H1 (cell line): Measurements from ENCODE around the gene CLEC2B. TPM values are rescaled to one million over a fixed set of nuclear protein-coding genes. Genes with fewer than 3 reads are reported as not detected.

Experiments used
- CTCF ChIA-PET: fragments of 300-600 bp; sonication (Branson Sonifier 250); formaldehyde crosslinking; loops from one replicate; lab custom pipeline; 2021; ENCODE audit not compliant: partially characterized antibody; lab: Charles Lee
- POLR2A ChIA-PET: fragments of 300-600 bp; sonication (Branson Sonifier 250); formaldehyde crosslinking; loops from one replicate; lab custom pipeline; 2021; ENCODE audit warnings: inconsistent platforms; ENCODE audit not compliant: partially characterized antibody; lab: Charles Lee
- DNase-seq, 2 experiments: peaks; one replicate each; pipeline versions ENCODE4 v3.0.0 to v3.0.0-alpha.2; 2010 to 2022; ENCODE audit warnings: low spot score in 2 of 2, low read depth in 1 of 2, mixed read lengths in 1 of 2
- FAIRE-seq: peaks from 2 replicates; lab custom pipeline; 2011; peaks lifted over from hg19 to GRCh38; lab: Jason Lieb, UNC
- H2AFZ ChIP-seq: 2 replicates; pipeline ENCODE4 v1.8.1; 2012; ENCODE audit warnings: low read length, inconsistent platforms
- H2AK5ac ChIP-seq: 2 replicates; pipeline ENCODE4 v1.6.1; 2013; ENCODE audit warnings: low read depth, low read length
- H2BK120ac ChIP-seq: replicated peaks from 2 replicates; pipeline ENCODE3; 2013; ENCODE audit warnings: low read depth, low read length, inconsistent platforms
- H2BK12ac ChIP-seq: 2 replicates; pipeline ENCODE4 v1.6.1; 2013; ENCODE audit warnings: low read depth, low read length
- H2BK15ac ChIP-seq: 2 replicates; pipeline ENCODE4 v1.6.1; 2013; ENCODE audit warnings: low read length
- H2BK20ac ChIP-seq: 2 replicates; pipeline ENCODE4 v1.6.1; 2013; ENCODE audit warnings: low read length
- H2BK5ac ChIP-seq: 2 replicates; pipeline ENCODE4 v1.6.1; 2013; ENCODE audit warnings: low read depth, low read length
- H3K14ac ChIP-seq: 2 replicates; pipeline ENCODE4 v1.6.1; 2013; ENCODE audit warnings: inconsistent platforms; ENCODE audit not compliant: insufficient read length
- H3K18ac ChIP-seq: 2 replicates; pipeline ENCODE4 v1.6.1; 2013; ENCODE audit warnings: low read length; ENCODE audit errors: extremely low read depth
- H3K23ac ChIP-seq: 2 replicates; pipeline ENCODE4 v1.6.1; 2013; ENCODE audit warnings: inconsistent platforms; ENCODE audit not compliant: insufficient read length
- H3K23me2 ChIP-seq: 2 replicates; pipeline ENCODE4 v1.6.1; 2013; ENCODE audit warnings: low read depth, low read length
- H3K27ac ChIP-seq: 2 replicates; pipeline ENCODE4 v1.6.1; 2011; ENCODE audit warnings: low read depth, low read length, inconsistent platforms
- H3K27me3 ChIP-seq, 4 experiments: replicated peaks in 1 of 4; 1 replicate in 1 of 4; 2 replicates in 3 of 4; pipeline versions ENCODE4 v1.6.1 to v1.8.1; 2011 to 2013; ENCODE audit warnings: low read length in 3 of 4, mild to moderate bottlenecking in 3 of 4, inconsistent platforms in 2 of 4, mixed read lengths in 2 of 4, moderate library complexity in 1 of 4; ENCODE audit not compliant: control insufficient read depth in 3 of 4, insufficient read depth in 3 of 4; ENCODE audit errors: extremely low read depth in 1 of 4
- H3K36me3 ChIP-seq, 4 experiments: 2 replicates each; pipeline versions ENCODE4 v1.6.1 to v1.8.1; 2011 to 2013; ENCODE audit warnings: mild to moderate bottlenecking in 4 of 4, low read length in 3 of 4, moderate library complexity in 2 of 4, control low read depth in 1 of 4, inconsistent platforms in 1 of 4; ENCODE audit not compliant: insufficient read depth in 4 of 4, control insufficient read depth in 2 of 4
- H3K4ac ChIP-seq: replicated peaks from 2 replicates; pipeline ENCODE3; 2013; ENCODE audit warnings: low read length, low read depth, mixed read lengths, inconsistent platforms; ENCODE audit not compliant: insufficient read length
- H3K4me1 ChIP-seq, 4 experiments: replicated peaks in 1 of 4; 1 replicate in 1 of 4; 2 replicates in 3 of 4; pipeline versions ENCODE4 v1.6.1 to v1.8.1; 2011 to 2013; ENCODE audit warnings: low read length in 3 of 4, inconsistent platforms in 2 of 4, mixed read lengths in 1 of 4; ENCODE audit not compliant: insufficient read depth in 4 of 4, control insufficient read depth in 3 of 4
- H3K4me2 ChIP-seq, 2 experiments: 2 replicates each; pipeline versions ENCODE4 v1.6.1 to v1.8.1; 2011 to 2013; ENCODE audit warnings: low read depth in 2 of 2, low read length in 2 of 2, control low read depth in 1 of 2, inconsistent platforms in 1 of 2, mild to moderate bottlenecking in 1 of 2; ENCODE audit not compliant: insufficient read depth in 1 of 2
- H3K4me3 ChIP-seq, 4 experiments: fragments of 200-600, 300-600 bp in 1 of 4; sonication (generic), shearing (Covaris generic), sonication (Bioruptor Twin) in 1 of 4; 2 replicates each; pipeline versions ENCODE4 v1.5.1 to v1.8.1; 2011 to 2016; ENCODE audit warnings: low read length in 4 of 4, low read depth in 3 of 4, control low read depth in 2 of 4, inconsistent platforms in 2 of 4, mild to moderate bottlenecking in 2 of 4, mixed read lengths in 1 of 4, moderate library complexity in 1 of 4; ENCODE audit not compliant: insufficient read depth in 2 of 4; ENCODE audit errors: extremely low read depth in 1 of 4
- H3K56ac ChIP-seq: replicated peaks from 2 replicates; pipeline ENCODE3; 2013; ENCODE audit warnings: low read depth, mild to moderate bottlenecking, mixed read lengths, low read length, inconsistent platforms; ENCODE audit not compliant: insufficient read length
- H3K79me1 ChIP-seq: 2 replicates; pipeline ENCODE4 v1.6.1; 2013; ENCODE audit warnings: low read depth, low read length, control low read depth
- H3K79me2 ChIP-seq, 2 experiments: 2 replicates each; pipeline versions ENCODE4 v1.6.1 to v1.8.1; 2012 to 2013; ENCODE audit warnings: low read length in 2 of 2, mild to moderate bottlenecking in 2 of 2, inconsistent platforms in 1 of 2; ENCODE audit not compliant: insufficient read depth in 2 of 2, control insufficient read depth in 1 of 2
- H3K9ac ChIP-seq, 4 experiments: replicated peaks in 1 of 4; 1 replicate in 1 of 4; 2 replicates in 3 of 4; pipeline versions ENCODE4 v1.6.1 to v1.8.1; 2011 to 2013; ENCODE audit warnings: low read depth in 3 of 4, low read length in 3 of 4, control low read depth in 2 of 4, mild to moderate bottlenecking in 2 of 4, moderate library complexity in 2 of 4, inconsistent platforms in 1 of 4; ENCODE audit errors: extremely low read depth in 1 of 4
- H3K9me3 ChIP-seq, 2 experiments: 2 replicates each; pipeline versions ENCODE4 v1.6.1 to v1.8.1; 2012 to 2013; ENCODE audit warnings: mild to moderate bottlenecking in 2 of 2, moderate library complexity in 2 of 2, control low read depth in 1 of 2, inconsistent platforms in 1 of 2, low read depth in 1 of 2, low read length in 1 of 2, mixed read lengths in 1 of 2; ENCODE audit not compliant: insufficient read depth in 2 of 2
- H4K20me1 ChIP-seq, 2 experiments: replicated peaks in 1 of 2; 2 replicates each; pipeline versions ENCODE3 to v1.8.1; 2011 to 2013; ENCODE audit warnings: inconsistent platforms in 2 of 2, low read length in 2 of 2, mild to moderate bottlenecking in 1 of 2; ENCODE audit not compliant: insufficient read depth in 2 of 2, control insufficient read depth in 1 of 2
- H4K5ac ChIP-seq: 2 replicates; pipeline ENCODE4 v1.6.1; 2013; ENCODE audit warnings: low read length, low read depth, mixed read lengths, inconsistent platforms; ENCODE audit not compliant: insufficient read length
- H4K8ac ChIP-seq: 2 replicates; pipeline ENCODE4 v1.8.0; 2013; ENCODE audit warnings: mild to moderate bottlenecking, moderate library complexity, low read length, inconsistent platforms; ENCODE audit not compliant: insufficient read depth; ENCODE audit errors: extremely low read depth
- H4K91ac ChIP-seq: replicated peaks from 2 replicates; pipeline ENCODE3; 2013; ENCODE audit warnings: low read length, mixed read lengths, inconsistent platforms; ENCODE audit not compliant: insufficient read length
- ATF2 ChIP-seq: IDR thresholded peaks from 2 replicates; pipeline ENCODE4 v1.6.1; 2012; ENCODE audit warnings: low read length, inconsistent platforms
- CEBPB ChIP-seq: IDR thresholded peaks from 2 replicates; pipeline ENCODE4 v1.6.1; 2012; ENCODE audit warnings: low read depth, low read length
- CHD1 ChIP-seq: IDR thresholded peaks from 2 replicates; pipeline ENCODE4 v1.6.1; 2012; ENCODE audit warnings: low read depth, low read length, improper control_type of control experiment
- CHD2 ChIP-seq: IDR thresholded peaks from 2 replicates; pipeline ENCODE4 v1.6.1; 2012; ENCODE audit warnings: low read length, improper control_type of control experiment
- JUN ChIP-seq: IDR thresholded peaks from 2 replicates; pipeline ENCODE4 v1.6.1; 2011; ENCODE audit warnings: low read depth, mild to moderate bottlenecking, improper control_type of control experiment, low read length
- JUND ChIP-seq: IDR thresholded peaks from 2 replicates; pipeline ENCODE4 v1.6.1; 2011; ENCODE audit warnings: mild to moderate bottlenecking, improper control_type of control experiment, low read length
- PHF8 ChIP-seq: fragments of 200-600 bp; sonication (generic); conservative IDR thresholded peaks from 2 replicates; pipeline ENCODE4 v1.7.1; 2012; ENCODE audit warnings: low read depth, mild to moderate bottlenecking, inconsistent platforms, low read length, moderate library complexity
- SIX5 ChIP-seq: IDR thresholded peaks from 2 replicates; pipeline ENCODE4 v1.6.1; 2011; ENCODE audit warnings: mild to moderate bottlenecking, low read depth, low read length
- SP1 ChIP-seq: IDR thresholded peaks from 2 replicates; pipeline ENCODE4 v1.6.1; 2011; ENCODE audit warnings: low read depth, low read length
- SP2 ChIP-seq: IDR thresholded peaks from 2 replicates; pipeline ENCODE4 v1.6.1; 2012; ENCODE audit warnings: mild to moderate bottlenecking, low read length, inconsistent platforms
- SRF ChIP-seq: IDR thresholded peaks from 2 replicates; pipeline ENCODE4 v1.6.1; 2011; ENCODE audit warnings: mild to moderate bottlenecking, low read depth, low read length, moderate library complexity
- SUZ12 ChIP-seq: fragments of 200-600 bp; sonication (generic); IDR thresholded peaks from 2 replicates; pipeline ENCODE4 v1.6.1; 2012; ENCODE audit warnings: mild to moderate bottlenecking, inconsistent platforms, low read length, moderate library complexity, mixed read lengths
- TAF7 ChIP-seq: optimal IDR thresholded peaks from 2 replicates; pipeline ENCODE3; 2011; ENCODE audit warnings: low read depth, mild to moderate bottlenecking, inconsistent platforms, low read length, moderate library complexity, borderline replicate concordance
- TCF12 ChIP-seq: IDR thresholded peaks from 2 replicates; pipeline ENCODE4 v1.6.1; 2011; ENCODE audit warnings: low read depth, mild to moderate bottlenecking, low read length
- WGBS, 2 experiments: shearing (Covaris generic) in 1 of 2; methylation state at CpG; one replicate each; pipeline versions ENCODE4 v1.1.6 to v1.1.7; 2013 to 2015; ENCODE audit warnings: low lambda C conversion rate in 2 of 2, mixed read lengths in 2 of 2, inconsistent platforms in 1 of 2, low coverage in 1 of 2, missing lambda C conversion rate in 1 of 2; ENCODE audit not compliant: insufficient replicate concordance in 2 of 2, insufficient coverage in 1 of 2, insufficient read length in 1 of 2; ENCODE audit errors: extremely low coverage in 1 of 2, missing lambda C conversion rate in 1 of 2; 5-methylcytosine and 5-hydroxymethylcytosine counted together
- polyA plus RNA-seq, 7 experiments: library from polyadenylated mRNA; depleted of rRNA in 3 of 7; stranded (reverse) in 5 of 7; unstranded in 2 of 7; fragments of >200 nt in 5 of 7; fragments of 200-250 nt in 2 of 7; gene quantifications; 1 replicate in 5 of 7; 2 replicates in 1 of 7; 4 replicates in 1 of 7; pipeline versions ENCODE4 v1.2.1 to v1.2.3, GENCODE V29; 2011 to 2013; ENCODE audit warnings: missing spikeins in 2 of 7, mixed read lengths in 2 of 7
- total RNA-seq: library from RNA; stranded (reverse); fragmentation: NEBNext Ultra II Directional; extraction: Animal tissue kit (Norgen Biotek cat#: 25700); gene quantifications from 2 replicates; pipeline ENCODE4 v1.2.1, GENCODE V29; 2021

The CLEC2B gene
- total and polyA plus RNA-seq, 2 of the 8 experiments (the other 6 are each of a cell fraction or from before 2014, with no cell fraction given), result not detected

- Histone ChIP-seq H2BK20ac (no peak overlapping the region), H3K79me1 (no peaks in the 10 kb centered on the region), H3K4me1 (no peaks in the 10 kb centered on the region), H3K27me3 (no peaks in the 10 kb centered on the region), H3K23ac (no peak overlapping the region), H4K5ac (no peak overlapping the region), H3K4me3 (no peak overlapping the region), H3K18ac (no peak overlapping the region), H3K4ac (no peak overlapping the region), H3K9me3 (no peaks in the 10 kb centered on the region), H4K8ac (no peak overlapping the region; the same call in 1 of the 2 replicates), H3K79me2 (no peaks in the 10 kb centered on the region), H4K20me1 (no peaks in the 10 kb centered on the region), H2BK15ac (no peak overlapping the region), H3K56ac (no peak overlapping the region), H2AFZ (no peak overlapping the region), H4K91ac (no peak overlapping the region), H2AK5ac (no peak overlapping the region), H2BK120ac (no peak overlapping the region), H3K36me3 (no peaks in the 10 kb centered on the region), H3K9ac (no peak overlapping the region), H2BK12ac (no peak overlapping the region), H2BK5ac (no peak overlapping the region), H3K23me2 (no peaks in the 10 kb centered on the region), H3K4me2 (no peak overlapping the region), H3K27ac (no peak overlapping the region), H3K14ac (no peak overlapping the region)
- POLR2A ChIA-PET, result interaction anchor here (0.6 kb wide), 1 partner anchor 180 kb away, joined by 3 read pairs; the partner anchor contains the start of gene CLEC2D
- 91% methylated on average over 5 of the region's 5 CpGs; no CpG with 5 or more reads in 1 of the 2 experiments for WGBS, 2 experiments
- no peak for DNase-seq
- CTCF ChIA-PET, result interaction anchor here (0.7 to 2.7 kb wide), 5 partner anchors 19 to 41 kb away, joined by 3 to 5 read pairs (median 4); no protein-coding TSS in a partner anchor
- FAIRE-seq, result no peak
- no peak for TF ChIP-seq TAF7
- no peak for TF ChIP-seq SRF
- no peak for TF ChIP-seq PHF8
- no peak for TF ChIP-seq JUN
- TF ChIP-seq SP1, result no peak
- TF ChIP-seq SP2, result no peak
- no peak for TF ChIP-seq ATF2
- no peak for TF ChIP-seq JUND
- TF ChIP-seq SUZ12, result no peak
- no peak for TF ChIP-seq TCF12
- no peak for TF ChIP-seq CHD1
- TF ChIP-seq CEBPB, result no peak
- TF ChIP-seq SIX5, result no peak
- TF ChIP-seq CHD2, result no peak
These were observed 20.3 kb downstream of the CLEC2B start for GRCh38 chr12:9848899-9849298.
